Astrocyte of the spinal cord (primary cell): ENCODE measurements around the gene ST3GAL6.

Source experiments
- DNase-seq: peaks from one replicate; pipeline ENCODE4 v3.0.0; 2011; ENCODE audit warnings: low read depth, low spot score
- H3K4me3 ChIP-seq: 2 replicates; pipeline ENCODE4 v1.5.1; 2011; ENCODE audit warnings: low read depth, mild to moderate bottlenecking, low read length, moderate library complexity
- in situ Hi-C: cut with HindIII; loops from 2 replicates; pipeline ENCODE4 v1.10.0; 2017; ENCODE audit warnings: low sequenced_read_pairs
- TF ChIP-seq, protein P1 (sequence below): IDR thresholded peaks from 2 replicates; pipeline ENCODE4 v1.5.1; 2012; ENCODE audit warnings: low read depth, mild to moderate bottlenecking, low read length, inconsistent platforms

ST3GAL6 gene

GRCh38 chr3:98807561-98807960, 44.4 kb downstream of the ST3GAL6 start:
- TF ChIP-seq, protein P1, sequence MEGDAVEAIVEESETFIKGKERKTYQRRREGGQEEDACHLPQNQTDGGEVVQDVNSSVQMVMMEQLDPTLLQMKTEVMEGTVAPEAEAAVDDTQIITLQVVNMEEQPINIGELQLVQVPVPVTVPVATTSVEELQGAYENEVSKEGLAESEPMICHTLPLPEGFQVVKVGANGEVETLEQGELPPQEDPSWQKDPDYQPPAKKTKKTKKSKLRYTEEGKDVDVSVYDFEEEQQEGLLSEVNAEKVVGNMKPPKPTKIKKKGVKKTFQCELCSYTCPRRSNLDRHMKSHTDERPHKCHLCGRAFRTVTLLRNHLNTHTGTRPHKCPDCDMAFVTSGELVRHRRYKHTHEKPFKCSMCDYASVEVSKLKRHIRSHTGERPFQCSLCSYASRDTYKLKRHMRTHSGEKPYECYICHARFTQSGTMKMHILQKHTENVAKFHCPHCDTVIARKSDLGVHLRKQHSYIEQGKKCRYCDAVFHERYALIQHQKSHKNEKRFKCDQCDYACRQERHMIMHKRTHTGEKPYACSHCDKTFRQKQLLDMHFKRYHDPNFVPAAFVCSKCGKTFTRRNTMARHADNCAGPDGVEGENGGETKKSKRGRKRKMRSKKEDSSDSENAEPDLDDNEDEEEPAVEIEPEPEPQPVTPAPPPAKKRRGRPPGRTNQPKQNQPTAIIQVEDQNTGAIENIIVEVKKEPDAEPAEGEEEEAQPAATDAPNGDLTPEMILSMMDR = no peak
- H3K4me3 ChIP-seq = no peak overlapping the region
- no peak for DNase-seq
- in situ Hi-C loops = no loop called here

- TF ChIP-seq, protein P1 = no peak
- in situ Hi-C loops = no loop called here
- DNase-seq = no peak
- H3K4me3 ChIP-seq = no peak overlapping the region
Measured at GRCh38 chr3:98808071-98808470, 44.9 kb downstream of the ST3GAL6 start.

DNA sequence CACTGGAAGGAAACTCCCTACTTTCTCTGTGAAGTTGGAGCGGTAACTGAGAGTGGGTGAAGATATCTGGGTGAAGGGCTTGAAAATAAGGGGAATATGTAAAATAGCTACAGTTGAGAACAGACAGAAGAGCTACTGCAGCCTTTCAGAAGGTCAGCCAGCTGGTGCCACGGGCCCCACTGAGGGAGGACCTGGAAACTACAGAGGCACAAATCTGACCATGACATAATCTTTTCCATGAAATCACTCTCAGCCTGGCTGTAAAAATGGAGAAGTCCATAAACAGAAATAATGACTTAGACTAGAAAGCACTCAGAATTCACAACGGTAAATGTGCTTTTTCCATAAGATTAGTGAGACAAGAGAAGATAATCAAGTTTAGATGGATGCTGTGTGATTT, 46.4 kb downstream of the ST3GAL6 start:
- in situ Hi-C loops = no loop called here
- TF ChIP-seq, protein P1 = no peak
- no peak overlapping the region for H3K4me3 ChIP-seq
- DNase-seq = no peak

GRCh38 chr3:98811048-98811447, 47.9 kb downstream of the ST3GAL6 start:
- no peak overlapping the region for H3K4me3 ChIP-seq
- no peak for DNase-seq
- TF ChIP-seq, protein P1 = no peak
- in situ Hi-C loops = no loop called here

DNA sequence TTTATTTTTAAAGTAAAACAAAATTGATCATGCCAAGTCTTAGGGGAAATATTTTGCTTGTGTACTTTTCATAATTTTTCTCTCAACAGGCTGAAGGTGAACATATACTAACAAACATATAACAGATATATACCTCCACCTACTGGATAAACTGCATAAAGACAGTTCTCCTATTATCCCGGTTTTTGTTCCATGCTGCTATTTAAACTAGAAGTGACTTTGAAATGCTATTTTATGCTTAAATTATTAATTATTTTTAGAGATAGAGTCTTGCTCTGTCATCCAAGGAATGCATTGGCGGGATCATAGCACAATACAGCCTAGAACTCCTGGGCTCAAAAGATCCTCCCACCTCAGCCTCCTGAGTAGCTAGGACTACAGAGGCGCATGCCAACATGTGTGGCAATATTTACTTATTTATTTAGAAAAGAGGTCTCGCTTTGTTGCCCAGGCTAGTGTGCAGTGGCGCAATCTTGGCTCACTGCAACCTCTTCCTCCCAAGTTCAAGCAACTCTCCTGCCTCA, 49.8 kb downstream of the ST3GAL6 start:
- TF ChIP-seq, protein P1 = peak; percentile 39
- DNase-seq = no peak
- H3K4me3 ChIP-seq = no peak overlapping the region
- in situ Hi-C loops = no loop called here

DNA sequence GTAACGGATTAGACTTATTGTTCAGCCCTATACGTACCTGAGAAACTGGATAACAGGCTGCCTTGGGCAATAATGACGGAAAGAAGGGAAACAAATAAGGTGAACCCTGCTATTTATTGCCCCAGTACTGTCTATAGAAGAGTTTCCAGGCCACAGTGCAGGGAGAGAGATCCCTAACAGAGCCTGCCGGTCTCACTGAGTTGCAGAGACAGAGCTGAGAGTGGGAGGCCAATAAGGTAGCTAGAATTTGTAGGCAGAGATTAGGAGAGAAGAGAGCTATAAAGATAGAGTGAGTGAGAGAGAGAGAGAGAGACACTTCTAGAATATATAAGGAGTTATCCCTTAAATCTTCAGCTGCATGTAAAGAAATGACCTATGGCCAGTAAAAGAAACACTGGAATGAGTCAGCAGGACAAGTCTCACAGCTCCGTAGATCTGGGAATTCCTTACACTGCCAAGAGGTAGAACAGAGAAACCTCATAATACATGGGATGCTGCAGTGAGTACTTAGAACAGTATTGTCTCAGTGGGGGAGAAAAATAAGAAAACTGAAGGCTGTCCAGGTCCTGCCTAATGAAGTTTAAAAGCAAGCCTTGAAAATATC, 51.8 kb downstream of the ST3GAL6 start:
- in situ Hi-C loops = no loop called here
- DNase-seq = peak; percentile 72
- TF ChIP-seq, protein P1 = no peak
- H3K4me3 ChIP-seq = no peak overlapping the region
